Stimulated activated CD8-positive, alpha-beta memory T cell treated with anti-CD3 and anti-CD28 coated beads, Interleukin-12 subunit alpha, Interleukin-12 subunit beta, amount 100 ng/mL, for 1 hour (primary cell): ENCODE measurements around the gene GMCL2.
"Not testable (repeated sequence)": the region's sequence is repeated elsewhere in the genome, so short reads cannot be mapped to it uniquely, and the experiment has no call there.

Experiments used
- DNase-seq: peaks from one replicate; pipeline ENCODE4 v3.0.0-alpha.2; 2020; ENCODE audit warnings: low read depth

Gene GMCL2, protein sequence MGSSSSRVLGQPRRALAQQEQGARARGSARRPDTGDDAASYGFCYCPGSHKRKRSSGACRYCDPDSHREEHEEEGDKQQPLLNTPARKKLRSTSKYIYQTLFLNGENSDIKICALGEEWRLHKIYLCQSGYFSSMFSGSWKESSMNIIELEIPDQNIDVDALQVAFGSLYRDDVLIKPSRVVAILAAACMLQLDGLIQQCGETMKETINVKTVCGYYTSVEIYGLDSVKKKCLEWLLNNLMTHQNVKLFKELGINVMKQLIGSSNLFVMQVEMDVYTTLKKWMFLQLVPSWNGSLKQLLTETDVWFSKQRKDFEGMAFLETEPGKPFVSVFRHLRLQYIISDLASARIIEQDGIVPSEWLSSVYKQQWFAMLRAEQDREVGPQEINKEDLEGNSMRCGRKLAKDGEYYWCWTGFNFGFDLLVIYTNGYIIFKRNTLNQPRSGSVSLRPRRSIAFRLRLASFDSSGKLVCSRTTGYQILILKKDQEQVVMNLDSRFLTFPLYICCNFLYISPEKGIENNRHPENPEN

DNA sequence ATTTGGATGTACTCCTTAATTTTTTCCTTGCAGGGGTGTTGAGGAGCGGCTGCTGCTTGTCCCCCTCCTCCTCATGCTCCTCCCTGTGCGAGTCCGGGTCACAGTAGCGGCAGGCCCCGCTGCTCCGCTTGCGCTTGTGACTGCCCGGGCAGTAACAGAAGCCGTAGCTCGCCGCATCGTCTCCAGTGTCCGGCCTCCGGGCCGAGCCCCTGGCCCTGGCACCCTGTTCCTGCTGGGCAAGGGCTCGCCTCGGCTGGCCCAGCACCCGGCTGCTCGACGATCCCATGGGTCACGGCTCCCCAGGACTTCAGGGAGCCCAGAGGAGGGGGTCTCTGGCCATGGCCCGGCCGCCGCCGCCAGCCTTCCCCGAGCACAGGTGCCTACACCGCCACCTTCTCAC, at the start of gene GMCL2:
Gene GMCL2 (minus strand): TSS at position 358 of the 400 bp plus-strand sequence. CDS start 72 bp downstream, at position 286.
- DNase-seq = no peak

DNA sequence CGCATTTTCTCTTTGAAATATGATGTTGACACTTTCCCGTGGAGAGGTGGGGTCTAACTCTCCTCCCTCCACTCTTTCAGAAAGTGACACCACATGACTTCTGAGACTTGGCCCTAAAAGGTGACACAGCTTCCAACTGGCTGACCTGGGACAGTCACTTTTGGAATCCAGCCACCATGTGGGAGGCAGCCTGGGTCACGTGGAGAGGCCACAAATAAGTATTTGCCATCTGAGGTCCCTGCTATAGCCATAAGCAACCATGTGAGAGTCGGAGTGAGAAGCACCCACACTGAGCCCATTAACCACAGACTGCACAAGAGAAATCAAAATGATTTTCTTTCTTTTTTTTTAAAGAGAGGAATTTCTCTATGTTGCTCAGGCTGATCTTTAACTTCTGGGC, 49.5 kb upstream of the GMCL2 start:
- no peak for DNase-seq

DNA sequence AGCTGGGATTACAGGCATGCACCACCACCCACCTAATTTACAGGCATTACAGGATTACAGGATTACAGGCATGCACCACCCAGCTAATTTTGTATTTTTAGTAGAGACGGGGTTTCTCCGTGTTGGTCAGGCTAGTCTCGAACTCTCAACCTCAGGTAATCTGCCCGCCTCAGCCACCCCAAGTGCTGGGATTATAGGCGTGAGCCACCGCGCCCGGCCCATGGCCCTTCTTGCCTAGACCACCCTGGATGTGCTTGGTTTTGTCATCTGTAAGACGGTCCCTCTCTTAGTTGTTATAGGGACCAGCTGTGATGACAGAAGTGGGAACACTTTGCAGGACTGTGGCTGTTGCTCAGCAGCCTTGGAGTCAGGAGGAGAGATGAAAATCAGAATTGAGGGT, 49.0 kb upstream of the GMCL2 start:
- DNase-seq = no peak

DNA sequence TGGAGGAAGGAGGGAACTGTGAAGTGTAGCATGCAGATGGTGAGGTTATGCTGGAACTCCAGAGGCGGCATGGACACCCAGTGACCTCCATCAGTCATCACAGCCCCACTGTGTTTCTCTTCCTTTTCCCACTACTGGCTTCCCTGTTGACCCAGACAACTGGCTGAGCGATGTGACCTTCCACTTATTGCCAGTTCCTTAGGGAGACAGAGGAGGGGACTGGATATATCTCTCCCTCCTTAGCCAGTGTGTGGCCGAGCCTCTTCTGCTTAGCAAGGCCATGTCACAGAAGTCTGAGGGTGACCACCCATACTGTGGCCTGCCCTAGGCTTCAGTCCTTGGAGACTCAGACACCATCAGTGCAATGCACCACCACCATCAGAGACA, 48.4 kb upstream of the GMCL2 start:
- DNase-seq = no peak

DNA sequence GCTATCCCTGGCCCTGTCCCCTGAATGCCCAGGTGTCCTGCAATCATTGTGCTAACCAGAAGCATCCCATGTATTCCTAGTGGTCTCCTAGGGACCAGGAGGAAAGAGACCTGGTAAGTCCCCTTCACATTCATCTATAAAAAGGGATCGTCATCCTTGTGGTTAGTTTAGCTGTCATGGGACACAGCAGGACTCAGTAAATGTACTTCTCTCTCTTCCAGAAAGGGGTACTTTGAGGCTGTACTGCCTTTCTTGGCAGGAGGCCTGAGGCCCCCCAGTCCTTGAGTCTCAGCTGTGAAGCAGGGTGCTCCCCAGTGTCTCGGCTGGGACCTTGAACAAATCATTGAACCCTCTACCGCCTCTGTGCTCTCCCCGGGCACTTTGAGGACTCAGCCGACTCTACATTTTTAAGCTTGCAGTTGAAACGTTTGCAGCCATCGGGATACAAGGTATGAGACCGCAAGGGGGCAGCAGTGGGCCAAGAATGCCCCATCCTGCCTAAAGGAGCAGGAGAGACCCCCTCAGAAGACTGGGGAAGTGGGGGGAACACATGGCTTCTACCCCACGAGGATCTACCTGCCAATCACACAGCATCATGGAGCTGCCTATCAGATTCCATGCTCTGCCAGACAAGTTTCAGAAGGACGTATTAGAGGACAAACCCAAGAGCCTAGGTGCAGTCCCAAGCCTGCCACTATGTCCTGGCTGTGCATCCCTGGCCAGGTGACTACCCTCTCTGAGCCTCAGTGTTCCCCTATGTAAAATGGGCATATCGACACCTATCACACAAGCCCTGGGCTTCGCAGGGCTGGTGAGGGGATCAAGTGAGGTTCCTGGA, 47.8 kb upstream of the GMCL2 start:
- DNase-seq = peak; percentile 71

DNA sequence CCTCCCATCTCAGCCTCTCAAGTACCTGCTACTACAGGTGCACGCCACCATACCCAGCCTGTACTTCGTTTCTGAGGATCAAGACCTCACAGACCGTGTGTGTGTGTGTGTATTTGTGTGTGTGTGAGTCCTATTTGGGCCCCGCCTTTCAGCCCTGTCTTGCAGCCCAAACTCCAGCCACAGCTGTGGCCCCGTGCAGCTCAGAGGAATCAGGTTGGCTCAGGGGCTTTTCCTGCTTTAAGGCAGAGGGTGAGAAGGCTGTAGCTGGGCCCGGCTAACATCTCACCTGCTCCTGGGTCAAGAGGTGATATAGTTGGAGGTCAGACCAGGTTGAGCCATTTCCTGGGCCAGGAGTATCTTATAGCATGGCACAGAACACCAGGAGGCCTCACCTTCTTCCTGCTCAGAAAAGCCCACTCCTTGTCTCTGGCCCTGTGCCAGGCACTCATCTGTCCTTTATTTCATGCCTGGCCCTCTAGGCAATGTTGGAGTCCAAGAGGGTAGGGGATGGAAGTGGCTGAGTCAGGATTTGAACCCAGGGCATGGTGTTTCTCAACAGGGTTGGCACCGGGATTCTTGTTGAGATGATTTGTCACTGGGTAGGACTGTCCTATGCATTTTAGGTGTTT, 47.1 kb upstream of the GMCL2 start:
- DNase-seq = no peak

DNA sequence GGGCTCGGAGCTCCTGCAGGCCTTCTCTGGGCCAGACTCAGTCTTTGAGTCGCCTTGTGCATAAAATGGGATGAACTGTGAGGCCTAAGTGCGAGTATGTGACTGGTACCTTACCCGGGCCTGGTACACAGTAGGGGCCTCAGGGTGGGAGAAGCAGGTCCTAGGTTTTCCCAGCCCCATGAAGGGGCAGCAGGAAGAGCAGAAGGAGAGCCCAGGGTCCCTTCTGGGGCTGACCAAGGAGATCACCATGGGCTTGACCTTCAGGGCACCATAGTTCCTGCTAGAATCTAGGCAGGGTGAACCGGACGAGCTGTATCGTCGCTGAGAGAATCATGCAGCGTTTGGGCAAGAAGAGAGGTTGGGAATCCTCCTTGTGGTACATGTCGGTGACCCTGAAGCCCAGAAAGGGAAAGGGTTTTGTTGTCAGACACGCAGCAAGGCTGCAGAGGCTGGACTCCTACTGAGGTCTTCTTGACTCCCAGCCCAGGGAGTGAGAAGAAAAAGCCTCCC, 45.8 kb upstream of the GMCL2 start:
- DNase-seq = no peak

DNA sequence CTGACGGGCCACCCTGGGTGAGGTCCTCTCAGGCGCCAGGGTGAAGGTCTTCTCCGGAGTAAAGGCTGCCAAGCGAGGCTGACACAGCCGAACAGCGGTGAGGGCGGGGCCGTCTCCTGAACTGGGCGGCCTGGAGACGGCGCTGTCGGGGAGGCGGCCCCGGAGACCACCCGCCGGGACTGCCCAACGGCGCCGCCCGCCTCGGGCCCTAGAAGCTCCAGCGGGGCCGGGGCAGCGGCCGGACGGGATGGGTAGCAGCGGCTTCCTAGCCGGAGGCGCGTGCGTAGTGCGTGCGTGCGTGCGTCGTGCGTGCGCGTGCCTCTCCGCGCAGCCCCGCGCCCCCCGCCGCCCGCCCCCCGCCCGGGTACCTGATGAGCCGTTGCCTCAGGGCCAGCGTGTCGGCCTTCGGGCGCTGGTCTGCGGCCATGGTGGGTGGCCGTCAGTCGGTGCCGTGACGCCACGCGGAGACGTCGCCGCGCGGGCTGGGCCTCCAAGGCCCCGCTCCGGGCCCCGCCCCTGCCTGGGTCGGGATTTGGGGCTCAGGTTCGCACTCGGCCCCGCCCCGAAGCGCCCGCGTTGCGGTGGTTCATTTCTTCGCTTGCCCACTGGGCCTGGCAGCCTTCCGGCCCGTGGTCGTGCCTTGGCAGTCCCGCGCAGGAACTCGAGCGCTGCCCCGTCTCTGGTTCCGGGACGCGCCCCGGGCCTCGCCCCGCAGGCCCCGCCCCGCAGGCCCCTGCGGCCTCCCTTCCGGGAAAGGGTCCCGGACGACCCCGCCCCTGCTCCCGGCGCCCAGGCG, 45.2 kb upstream of the GMCL2 start, which contains the start of gene PHYKPL:
Gene PHYKPL (minus strand): TSS at position 679 of the 796 bp plus-strand sequence. CDS start 252 bp downstream, at position 427.
- no peak for DNase-seq

DNA sequence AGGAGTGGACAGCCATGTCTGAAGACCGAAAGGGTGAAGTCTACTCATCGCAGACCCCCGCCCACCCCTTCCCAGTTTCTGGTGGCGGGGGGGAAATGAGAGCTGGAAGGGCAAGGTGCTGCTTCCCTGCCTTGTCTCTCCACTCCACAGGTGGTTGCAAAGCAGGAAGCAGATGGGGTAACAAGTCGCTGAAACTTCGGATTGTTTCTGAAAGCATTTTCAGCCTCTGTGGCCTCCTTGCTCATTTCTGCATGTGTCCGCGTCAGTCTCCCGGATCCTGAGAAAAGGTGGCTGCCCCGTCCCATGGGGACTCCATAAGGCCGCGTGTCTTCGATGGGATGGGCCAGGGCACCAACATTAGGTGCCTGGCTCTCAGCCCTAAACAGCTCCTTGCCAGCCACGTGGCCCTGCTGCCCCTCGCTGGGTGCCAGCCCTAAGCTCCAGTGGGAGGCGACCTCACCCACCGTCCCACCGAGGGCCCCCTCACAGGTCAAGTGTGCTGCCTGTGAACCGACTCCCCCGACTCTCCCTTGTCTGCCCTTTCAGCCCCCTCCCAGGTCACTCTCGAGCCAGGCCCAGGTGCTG, 44.5 kb upstream of the GMCL2 start:
- no peak for DNase-seq

DNA sequence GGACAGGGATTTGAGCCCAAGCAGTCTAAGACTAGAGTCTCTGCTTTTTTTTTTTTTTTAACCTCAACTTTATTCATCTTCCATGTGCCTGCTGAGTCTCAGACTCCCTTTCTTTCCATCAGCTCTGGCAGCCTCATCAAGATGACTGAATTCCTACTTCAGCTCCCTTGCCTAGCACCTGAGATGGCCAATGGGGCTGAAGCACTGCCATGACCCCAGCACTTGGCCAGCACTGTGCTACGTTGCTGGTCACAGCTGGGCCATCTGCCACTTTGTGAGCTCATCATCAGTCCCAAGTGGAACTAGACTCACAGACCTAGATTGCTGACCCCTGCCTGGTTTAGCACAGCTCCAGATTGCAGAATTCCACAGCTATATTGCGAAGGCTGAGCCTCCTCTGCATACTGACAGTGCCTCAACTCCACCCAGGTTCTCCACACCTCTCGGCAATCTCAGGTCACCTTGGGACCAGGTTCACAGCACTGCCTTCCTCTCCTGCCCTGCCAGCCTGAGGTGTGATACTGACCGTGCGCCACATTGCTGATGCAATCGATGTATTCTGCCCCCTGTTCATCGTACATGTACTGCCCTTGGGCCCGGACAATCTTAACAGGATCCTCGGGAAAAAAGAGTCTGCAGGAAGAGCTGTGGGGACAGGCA, 43.8 kb upstream of the GMCL2 start:
- no peak for DNase-seq

DNA sequence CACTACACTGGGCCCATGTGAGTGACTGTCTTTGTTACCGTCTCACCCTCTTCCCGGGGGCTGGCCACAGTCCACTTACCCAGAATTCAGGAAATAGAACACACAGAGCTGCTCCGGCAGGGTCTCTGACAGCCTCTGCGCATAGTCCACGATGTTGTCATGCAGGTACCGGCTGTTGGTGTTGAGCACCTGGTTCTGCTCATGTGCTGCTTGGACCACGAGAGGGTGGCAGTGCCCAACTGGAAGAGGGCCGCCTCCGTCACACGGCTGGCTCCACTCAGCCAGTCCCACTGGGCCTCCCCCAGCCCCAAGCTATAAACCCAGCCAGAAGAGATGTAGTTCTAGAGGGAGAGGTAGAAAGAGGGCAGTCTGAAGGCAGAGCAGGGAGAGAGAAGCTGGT, 42.7 kb upstream of the GMCL2 start:
- no peak for DNase-seq

DNA sequence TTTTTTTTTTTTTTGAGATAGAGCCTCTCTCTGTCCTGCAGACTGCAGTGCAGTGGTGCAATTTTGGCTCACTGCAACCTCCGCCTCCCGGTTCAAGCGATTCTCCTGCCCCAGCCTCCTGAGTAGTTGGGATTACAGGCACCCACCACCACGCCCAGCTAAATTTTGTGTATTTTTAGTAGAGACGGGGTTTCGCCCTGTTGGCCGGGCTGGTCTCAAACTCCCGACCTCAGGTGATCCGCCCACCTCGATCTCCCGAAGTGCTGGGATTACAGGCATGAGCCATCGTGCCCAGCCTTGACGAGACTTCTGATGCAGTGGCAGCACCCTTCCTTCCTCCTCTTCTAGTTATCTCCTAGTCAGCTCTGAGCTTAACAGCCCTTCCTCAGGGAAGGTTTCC, 41.9 kb upstream of the GMCL2 start:
- DNase-seq = not testable (repeated sequence)

DNA sequence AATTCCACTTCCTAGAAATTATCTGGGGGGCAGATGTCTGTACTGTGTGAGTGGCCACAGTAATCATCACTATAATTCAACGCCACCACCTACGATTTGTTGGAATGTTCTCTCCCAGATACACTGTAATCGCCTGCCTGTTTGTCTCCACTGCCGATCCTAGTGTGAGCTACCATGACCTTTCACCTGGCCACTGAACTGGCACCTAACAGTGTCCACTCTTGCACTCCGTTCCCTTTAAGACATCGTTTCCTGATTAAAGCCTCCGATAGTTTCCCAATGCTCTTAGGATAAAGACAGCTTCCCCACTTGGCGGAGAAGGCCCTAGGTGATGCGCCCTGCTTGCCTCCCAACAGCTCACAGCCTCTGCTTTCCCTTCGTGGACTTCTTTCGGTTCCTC, 41.4 kb upstream of the GMCL2 start:
- no peak for DNase-seq

DNA sequence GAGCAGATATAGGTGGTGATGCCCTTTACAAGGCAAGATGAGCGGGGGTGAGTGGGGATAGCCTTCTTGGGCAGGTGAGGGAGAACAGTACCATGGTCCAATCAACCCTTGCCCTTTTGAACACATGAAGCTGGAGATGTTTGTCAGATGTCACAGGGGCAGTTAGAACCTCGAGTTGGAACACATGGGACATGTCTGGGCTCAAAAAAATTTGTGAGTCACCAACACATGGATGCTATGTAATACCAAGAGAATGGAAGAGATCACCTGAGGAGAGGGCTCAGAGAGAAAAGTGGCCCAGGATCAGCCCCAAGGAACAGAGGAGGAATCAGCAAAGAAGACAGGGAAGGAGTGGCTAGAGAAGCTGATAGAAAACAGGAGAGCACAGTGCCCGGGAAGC, 40.8 kb upstream of the GMCL2 start:
- DNase-seq = no peak

DNA sequence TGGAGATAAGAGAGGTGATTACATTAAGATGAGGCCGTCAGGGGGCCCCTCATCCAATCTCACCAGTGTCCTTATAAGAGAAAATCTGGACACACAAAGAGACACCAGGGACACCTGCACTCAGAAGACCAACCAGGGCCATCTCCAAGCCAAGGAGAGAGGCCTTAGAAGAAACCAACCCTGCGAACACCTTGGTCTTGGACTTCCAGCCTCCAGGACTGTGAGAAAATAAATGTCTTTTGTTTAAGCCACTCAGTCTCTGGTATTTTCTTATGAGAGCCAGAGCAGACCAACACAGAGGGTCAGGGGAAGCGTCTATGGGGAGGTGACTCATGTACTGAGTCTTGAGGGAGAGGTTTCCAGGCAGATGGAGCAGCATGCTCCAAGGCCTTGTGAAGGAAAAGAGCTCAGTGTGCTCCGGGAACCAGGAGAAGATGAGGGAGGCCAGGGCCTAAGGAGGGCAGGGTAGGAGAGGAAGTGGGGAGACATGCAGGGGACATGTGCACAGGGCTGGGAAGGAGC, 40.0 kb upstream of the GMCL2 start:
- no peak for DNase-seq

DNA sequence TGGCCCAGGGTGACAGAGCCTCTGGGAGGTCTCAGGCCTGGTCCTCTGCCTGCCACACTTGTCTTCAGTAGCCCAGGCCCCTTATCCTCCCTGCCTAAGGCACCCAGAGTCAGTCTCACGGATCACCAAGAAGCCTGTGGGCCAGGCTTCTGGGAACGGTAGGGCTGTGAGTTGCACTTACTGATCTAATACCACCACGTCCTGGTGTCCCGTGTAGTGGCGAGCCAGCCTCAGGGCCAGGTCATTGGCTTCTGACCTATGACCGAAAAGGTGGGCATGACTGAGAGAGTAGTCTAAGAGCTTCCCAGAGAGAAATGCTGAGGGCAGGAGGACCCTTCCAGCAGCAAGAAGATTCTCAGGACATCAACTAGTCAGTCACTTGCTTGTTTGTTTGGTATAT, 38.0 kb upstream of the GMCL2 start:
- DNase-seq = no peak

DNA sequence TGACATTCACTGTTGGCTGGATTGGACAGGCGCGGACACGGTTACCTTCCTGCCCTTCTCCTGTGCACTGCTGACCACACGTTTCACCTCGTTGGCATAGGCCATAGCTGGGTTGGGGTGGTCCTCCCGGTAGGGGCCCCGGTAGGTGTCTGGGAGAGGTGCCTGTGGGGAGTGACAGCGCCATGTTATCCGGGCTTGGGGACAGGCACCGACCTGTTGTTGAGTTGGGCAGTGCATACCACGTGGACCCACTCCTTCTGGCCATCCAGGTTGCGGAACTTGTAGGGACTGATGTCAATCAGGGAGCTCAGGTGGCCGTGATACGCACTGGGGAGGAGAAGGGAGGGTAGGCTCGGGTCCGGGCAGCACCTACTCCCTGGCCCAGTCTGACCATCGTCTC, 37.2 kb upstream of the GMCL2 start:
- DNase-seq = no peak

DNA sequence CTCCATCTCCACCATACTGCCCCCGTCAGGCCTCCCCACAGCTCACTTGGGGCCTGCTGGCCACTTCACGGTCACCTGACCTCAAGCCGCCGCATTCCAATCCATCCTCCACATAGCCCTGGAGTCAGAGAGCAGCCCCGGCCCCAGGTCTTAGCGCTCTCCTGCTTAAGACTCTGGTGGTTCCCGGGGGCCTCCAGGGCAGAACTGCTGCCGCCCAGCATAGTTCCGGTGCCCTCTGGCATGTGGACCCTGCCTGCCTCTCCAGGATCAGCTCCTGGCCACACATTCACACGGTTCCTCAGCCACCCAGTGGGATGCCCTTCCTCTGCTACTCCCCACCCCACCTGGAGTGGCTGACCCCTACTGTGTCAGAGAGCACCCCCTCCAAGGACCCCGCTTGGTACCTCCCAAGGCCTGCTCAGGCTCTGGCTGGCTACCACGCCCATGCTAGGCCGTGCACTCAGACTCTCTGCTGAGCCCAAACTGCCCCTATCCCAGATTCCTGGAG, 36.7 kb upstream of the GMCL2 start:
- DNase-seq = no peak

DNA sequence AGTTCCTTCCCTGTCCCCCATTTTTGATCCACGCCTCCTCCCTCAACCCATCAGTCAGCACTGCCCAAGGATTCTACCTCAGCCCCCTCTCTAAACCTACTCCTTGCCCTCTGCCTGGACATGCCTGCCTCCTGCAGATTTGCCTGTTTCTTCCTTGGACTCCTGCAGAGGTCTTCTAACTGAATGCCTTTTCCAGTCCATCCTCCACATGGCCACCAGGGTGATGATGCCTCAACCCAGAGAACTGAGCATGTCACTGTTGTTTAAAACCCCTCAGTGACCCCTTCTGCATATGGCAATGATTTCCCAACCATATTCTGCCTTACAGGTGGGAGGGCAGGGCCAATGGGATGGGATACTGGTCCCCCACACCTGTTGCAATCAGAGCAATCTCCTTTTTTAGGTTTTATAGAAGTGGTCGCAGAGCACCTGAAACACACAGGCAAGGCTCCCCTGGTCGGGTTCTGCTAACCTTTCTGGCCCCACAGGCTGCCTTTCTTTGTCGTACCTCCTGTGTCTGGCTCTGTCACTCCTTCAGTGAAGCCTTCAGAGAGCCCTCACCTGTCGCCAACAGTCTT, 36.1 kb upstream of the GMCL2 start:
- DNase-seq = no peak

DNA sequence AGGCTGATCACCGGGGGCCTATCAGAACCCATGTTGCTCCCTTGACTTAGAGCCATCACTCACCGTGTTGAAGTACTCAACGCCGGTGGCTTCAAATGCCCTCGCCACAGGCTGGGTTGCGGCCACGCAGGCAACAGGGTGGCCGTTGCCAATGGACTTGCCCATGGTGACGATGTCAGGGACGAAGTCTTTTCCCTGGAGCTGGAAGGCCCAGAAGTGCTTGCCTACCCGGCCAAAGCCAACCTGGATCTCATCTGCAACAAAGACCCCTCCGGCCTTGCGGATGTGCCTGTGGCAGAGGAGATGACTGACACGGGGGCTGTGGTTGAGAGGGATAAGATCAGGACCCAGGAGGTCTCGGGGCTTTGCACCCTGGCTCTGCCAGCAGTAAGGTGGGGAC, 35.1 kb upstream of the GMCL2 start:
- DNase-seq = no peak
